ENCODE data around the gene TYR. TPM values are rescaled to one million over a fixed set of nuclear protein-coding genes. Genes with fewer than 3 reads are reported as not detected.
"Not testable (repeated sequence)": the region's sequence is repeated elsewhere in the genome, so short reads cannot be mapped to it uniquely, and the experiment has no call there.

TYR gene
- total and polyA plus RNA-seq, 4 donors, result not detected

- Histone ChIP-seq H3K9ac (ENCODE audit: low read depth in 1 of 2, low read length in 2 of 2) (no peak overlapping the region), H3K4me1 (ENCODE audit: control insufficient read depth in 4 of 4, insufficient read depth in 4 of 4, low read length in 3 of 4) (no peaks in the 10 kb centered on the region), H3K4me3 (ENCODE audit: low read depth in 1 of 3, low read length in 3 of 3) (no peak overlapping the region), H3K27ac (ENCODE audit: low read depth in 1 of 2, low read length in 2 of 2) (no peak overlapping the region), H3K36me3 (ENCODE audit: control insufficient read depth in 4 of 4, insufficient read depth in 3 of 4, low read depth in 1 of 4, low read length in 3 of 4) (no peaks in the 10 kb centered on the region), H3K27me3 (ENCODE audit: control insufficient read depth in 4 of 4, insufficient read depth in 4 of 4, low read length in 3 of 4) (no peaks in the 10 kb centered on the region), H3K9me3 (ENCODE audit: control insufficient read depth in 4 of 4, low read length in 3 of 4) (no peaks in the 10 kb centered on the region)
- 31% methylated on average over 18 of the region's 18 CpGs for WGBS
- DNase-seq (ENCODE audit: low spot score), result no peak
- TF ChIP-seq TAF1 (conservative IDR thresholded peaks at IDR 0.05) (no peak), CTCF (IDR thresholded peaks at IDR 0.05; ENCODE audit: low read depth, low read length, missing input control) (no peak)
Measured at GRCh38 chr11:89293965-89294679, 116.4 kb downstream of the TYR start.

DNA sequence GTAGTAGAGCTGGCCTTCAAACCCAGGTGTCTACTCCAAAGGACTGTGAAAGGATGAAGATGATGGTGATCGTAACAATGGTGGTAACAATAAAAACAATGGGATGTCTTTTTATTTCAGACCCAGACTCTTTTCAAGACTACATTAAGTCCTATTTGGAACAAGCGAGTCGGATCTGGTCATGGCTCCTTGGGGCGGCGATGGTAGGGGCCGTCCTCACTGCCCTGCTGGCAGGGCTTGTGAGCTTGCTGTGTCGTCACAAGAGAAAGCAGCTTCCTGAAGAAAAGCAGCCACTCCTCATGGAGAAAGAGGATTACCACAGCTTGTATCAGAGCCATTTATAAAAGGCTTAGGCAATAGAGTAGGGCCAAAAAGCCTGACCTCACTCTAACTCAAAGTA, 117.3 kb downstream of the TYR start:
- H3K27me3 ChIP-seq (ENCODE audit: control insufficient read depth in 4 of 4, insufficient read depth in 4 of 4, low read length in 3 of 4); H3K9me3 ChIP-seq (ENCODE audit: control insufficient read depth in 4 of 4, low read length in 3 of 4); DNase-seq (ENCODE audit: low spot score); H3K9ac ChIP-seq (ENCODE audit: low read depth in 1 of 2, low read length in 2 of 2); H3K4me3 ChIP-seq (ENCODE audit: low read depth in 1 of 3, low read length in 3 of 3); H3K4me1 ChIP-seq (ENCODE audit: control insufficient read depth in 4 of 4, insufficient read depth in 4 of 4, low read length in 3 of 4); H3K27ac ChIP-seq (ENCODE audit: low read depth in 1 of 2, low read length in 2 of 2); H3K36me3 ChIP-seq (ENCODE audit: control insufficient read depth in 4 of 4, insufficient read depth in 3 of 4, low read depth in 1 of 4, low read length in 3 of 4): not testable (repeated sequence)
- WGBS, result 98% methylated on average over 7 of the region's 7 CpGs

DNA sequence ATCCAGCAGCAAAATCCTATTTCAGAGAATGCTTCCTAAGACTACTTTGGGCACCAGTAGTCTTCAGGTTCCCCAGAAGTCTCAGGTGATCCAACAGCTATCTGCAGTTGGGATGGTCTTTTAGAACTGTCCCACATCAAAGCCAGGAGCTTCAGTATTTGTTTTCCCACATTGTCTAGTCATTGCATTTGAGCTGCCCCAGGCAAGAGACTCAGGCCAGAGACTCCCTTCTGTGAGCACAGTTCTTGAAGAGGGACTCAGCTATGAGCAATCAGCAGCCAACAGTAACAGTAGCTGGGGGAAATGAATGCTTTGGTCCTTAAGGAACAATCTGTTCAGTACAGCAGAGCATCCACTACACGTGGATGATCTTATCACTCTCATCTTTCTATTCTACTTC, 125.4 kb downstream of the TYR start:
- not testable (repeated sequence) for H3K27me3 ChIP-seq (ENCODE audit: control insufficient read depth in 4 of 4, insufficient read depth in 4 of 4, low read length in 3 of 4); H3K9me3 ChIP-seq (ENCODE audit: control insufficient read depth in 4 of 4, low read length in 3 of 4); H3K4me1 ChIP-seq (ENCODE audit: control insufficient read depth in 4 of 4, insufficient read depth in 4 of 4, low read length in 3 of 4); H3K4me3 ChIP-seq (ENCODE audit: low read depth in 1 of 3, low read length in 3 of 3); H3K27ac ChIP-seq (ENCODE audit: low read depth in 1 of 2, low read length in 2 of 2); H3K9ac ChIP-seq (ENCODE audit: low read depth in 1 of 2, low read length in 2 of 2); DNase-seq (ENCODE audit: low spot score); H3K36me3 ChIP-seq (ENCODE audit: control insufficient read depth in 4 of 4, insufficient read depth in 3 of 4, low read depth in 1 of 4, low read length in 3 of 4)
- WGBS, result 56% methylated on average over 1 of the region's 1 CpG

DNA sequence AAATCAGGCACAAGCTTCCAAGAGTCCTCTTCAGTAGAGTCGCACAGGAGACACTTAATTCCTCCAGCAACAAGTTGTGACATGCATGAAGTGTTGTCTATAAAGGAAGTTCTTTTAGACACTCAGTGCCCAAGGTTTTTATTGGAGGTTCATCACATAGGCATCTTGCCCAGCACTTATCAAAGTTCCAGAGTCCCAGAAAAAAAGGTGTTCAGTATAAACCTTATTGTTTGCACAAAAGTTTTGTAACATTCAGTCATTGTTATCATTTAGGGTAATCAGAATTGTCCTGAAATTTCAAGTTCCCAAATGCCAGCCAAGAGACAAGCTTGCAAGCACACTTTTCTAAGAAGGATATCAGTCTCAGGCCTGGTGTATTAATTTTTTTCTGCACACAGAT, 130.6 kb downstream of the TYR start:
- not testable (repeated sequence) for H3K9me3 ChIP-seq (ENCODE audit: control insufficient read depth in 4 of 4, low read length in 3 of 4); H3K27me3 ChIP-seq (ENCODE audit: control insufficient read depth in 4 of 4, insufficient read depth in 4 of 4, low read length in 3 of 4); DNase-seq (ENCODE audit: low spot score); H3K36me3 ChIP-seq (ENCODE audit: control insufficient read depth in 4 of 4, insufficient read depth in 3 of 4, low read depth in 1 of 4, low read length in 3 of 4); H3K9ac ChIP-seq (ENCODE audit: low read depth in 1 of 2, low read length in 2 of 2); H3K4me1 ChIP-seq (ENCODE audit: control insufficient read depth in 4 of 4, insufficient read depth in 4 of 4, low read length in 3 of 4); H3K27ac ChIP-seq (ENCODE audit: low read depth in 1 of 2, low read length in 2 of 2); H3K4me3 ChIP-seq (ENCODE audit: low read depth in 1 of 3, low read length in 3 of 3)
- 86% methylated on average over 1 of the region's 1 CpG for WGBS
- TF ChIP-seq HNF4A (conservative IDR thresholded peaks at IDR 0.05), result peak; percentile 23 to 40

GRCh38 chr11:89309321-89309985, 131.8 kb downstream of the TYR start:
- H3K27ac ChIP-seq (ENCODE audit: low read depth in 1 of 2, low read length in 2 of 2); H3K4me3 ChIP-seq (ENCODE audit: low read depth in 1 of 3, low read length in 3 of 3); H3K9me3 ChIP-seq (ENCODE audit: control insufficient read depth in 4 of 4, low read length in 3 of 4); DNase-seq (ENCODE audit: low spot score); H3K4me1 ChIP-seq (ENCODE audit: control insufficient read depth in 4 of 4, insufficient read depth in 4 of 4, low read length in 3 of 4); H3K27me3 ChIP-seq (ENCODE audit: control insufficient read depth in 4 of 4, insufficient read depth in 4 of 4, low read length in 3 of 4); H3K9ac ChIP-seq (ENCODE audit: low read depth in 1 of 2, low read length in 2 of 2); H3K36me3 ChIP-seq (ENCODE audit: control insufficient read depth in 4 of 4, insufficient read depth in 3 of 4, low read depth in 1 of 4, low read length in 3 of 4): not testable (repeated sequence)
- TF ChIP-seq RXRA (IDR thresholded peaks at IDR 0.05) (peak; percentile 24 to 39), SP1 (IDR thresholded peaks at IDR 0.05) (peak; percentile 9), HNF4A (conservative IDR thresholded peaks at IDR 0.05) (peak; percentile 52 to 74)
- 73% methylated on average over 3 of the region's 3 CpGs for WGBS
